Esophagus squamous epithelium (tissue), 4 donors: ENCODE data around the gene SCRT2.

Experiments
- POLR2A ChIP-seq, 4 donors: fragments of 450-650 bp; IDR thresholded peaks; one replicate each; pipeline ENCODE4 v1.6.1; 2017; ENCODE audit warnings: antibody characterized with exemption in 4 of 4, mild to moderate bottlenecking in 4 of 4, moderate library complexity in 3 of 4
- TF ChIP-seq, protein P1 (sequence below), 6 experiments: fragments of 450-650 bp in 4 of 6; fragments of 200-600 bp in 2 of 6; sonication (generic) in 2 of 6; IDR thresholded peaks; one replicate each; pipeline ENCODE4 v1.5.1; 2016 to 2019; ENCODE audit warnings: antibody characterized with exemption in 6 of 6, mild to moderate bottlenecking in 4 of 6, moderate library complexity in 4 of 6

DNA sequence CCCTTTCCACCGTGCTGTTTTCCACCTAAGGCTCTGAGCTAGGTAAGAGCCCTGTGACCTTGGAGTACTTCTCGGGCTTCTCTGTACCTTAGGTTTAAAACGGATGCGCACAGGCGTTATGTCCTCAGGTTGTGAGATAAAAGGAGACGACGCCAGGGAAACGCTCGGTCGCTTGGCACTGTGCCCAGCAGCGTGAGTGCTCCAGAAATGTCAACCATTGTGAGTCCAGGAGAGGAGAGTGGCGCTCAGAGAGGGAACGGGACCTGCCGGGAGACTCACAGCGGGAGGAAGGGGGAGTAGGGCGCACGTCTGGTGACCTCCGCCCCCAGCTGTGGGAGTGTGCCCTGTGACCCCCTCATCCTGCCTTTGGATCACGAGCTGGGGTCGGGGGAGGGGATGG, 33.8 kb upstream of the SCRT2 start:
- TF ChIP-seq, protein P1, sequence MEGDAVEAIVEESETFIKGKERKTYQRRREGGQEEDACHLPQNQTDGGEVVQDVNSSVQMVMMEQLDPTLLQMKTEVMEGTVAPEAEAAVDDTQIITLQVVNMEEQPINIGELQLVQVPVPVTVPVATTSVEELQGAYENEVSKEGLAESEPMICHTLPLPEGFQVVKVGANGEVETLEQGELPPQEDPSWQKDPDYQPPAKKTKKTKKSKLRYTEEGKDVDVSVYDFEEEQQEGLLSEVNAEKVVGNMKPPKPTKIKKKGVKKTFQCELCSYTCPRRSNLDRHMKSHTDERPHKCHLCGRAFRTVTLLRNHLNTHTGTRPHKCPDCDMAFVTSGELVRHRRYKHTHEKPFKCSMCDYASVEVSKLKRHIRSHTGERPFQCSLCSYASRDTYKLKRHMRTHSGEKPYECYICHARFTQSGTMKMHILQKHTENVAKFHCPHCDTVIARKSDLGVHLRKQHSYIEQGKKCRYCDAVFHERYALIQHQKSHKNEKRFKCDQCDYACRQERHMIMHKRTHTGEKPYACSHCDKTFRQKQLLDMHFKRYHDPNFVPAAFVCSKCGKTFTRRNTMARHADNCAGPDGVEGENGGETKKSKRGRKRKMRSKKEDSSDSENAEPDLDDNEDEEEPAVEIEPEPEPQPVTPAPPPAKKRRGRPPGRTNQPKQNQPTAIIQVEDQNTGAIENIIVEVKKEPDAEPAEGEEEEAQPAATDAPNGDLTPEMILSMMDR (IDR thresholded peaks at IDR 0.05) = no peak
- no peak for TF ChIP-seq POLR2A (IDR thresholded peaks at IDR 0.05)
